Mucosa of descending colon (tissue), 3 donors: Measurements from ENCODE around the gene FAM163B. TPM values are rescaled to one million over a fixed set of nuclear protein-coding genes. Genes with fewer than 3 reads are reported as not detected.
A peak's percentile ranks its signal among the peaks of the same experiment; 100 is the strongest.
"Not testable (repeated sequence)": the region's sequence is repeated elsewhere in the genome, so short reads cannot be mapped to it uniquely, and the experiment has no call there.

Experiments used
- ATAC-seq: fragments of 200-7000 bp; cut with Tn5 transposase; one replicate; pipeline ENCODE4 v1.9.1; 2020; ENCODE audit warnings: mild to moderate bottlenecking, moderate library complexity
- DNase-seq, 3 donors: peaks; one replicate each; pipeline ENCODE4 v3.0.0-alpha.2; 2020
- H3K36me3 ChIP-seq: fragments of 200-600 bp; one replicate; pipeline ENCODE4 v1.8.0; 2021; ENCODE audit warnings: low read depth, mild to moderate bottlenecking
- H3K4me1 ChIP-seq: fragments of 200-600 bp; one replicate; pipeline ENCODE4 v1.8.0; 2021; ENCODE audit warnings: low read depth, mild to moderate bottlenecking
- H3K4me3 ChIP-seq: fragments of 200-600 bp; one replicate; pipeline ENCODE4 v1.8.0; 2021; ENCODE audit warnings: mild to moderate bottlenecking
- H3K9me3 ChIP-seq: fragments of 200-600 bp; one replicate; pipeline ENCODE4 v1.8.0; 2021; ENCODE audit warnings: mild to moderate bottlenecking
- CTCF ChIP-seq: fragments of 200-600 bp; IDR thresholded peaks from one replicate; pipeline ENCODE4 v1.8.0; 2022; ENCODE audit warnings: antibody characterized with exemption, mild to moderate bottlenecking
- intact Hi-C, 2 donors: fragments of 100-400 bp; cut with DNase I in 1 of 2; cut with micrococcal nuclease in 1 of 2; formaldehyde crosslinking; loops; one replicate each; pipeline versions ENCODE4 v1.11.0 to v1.11.1; 2022; cut with DNase I, micrococcal nuclease
- total RNA-seq, 3 donors: library from RNA; stranded (reverse); fragmentation: NEBNext Ultra II Directional in 2 of 3; extraction: Animal tissue kit (Norgen Biotek cat#: 25700) in 2 of 3; gene quantifications; one replicate each; pipeline versions ENCODE4 v1.2.1 to v1.2.4, GENCODE V29; 2021 to 2023
- donor health status: DM: no; HTN: no; CAD: no; lungs with moderate emphysema.
- donor health status: DM: no; HTN: no; CAD: no.
- donor health status: DM: no; HTN: yes; CAD: no.

Gene FAM163B
- total RNA-seq, 3 donors from 2014 or later: 2.0 to 3.9 (median 3.8) TPM

GRCh38 chr9:133627341-133627740 is 18.2 kb upstream of the FAM163B start:
- Histone ChIP-seq H3K9me3 (peaks cover 10% of the 10 kb centered on the region), H3K4me3 (no peak overlapping the region), H3K4me1 (no peaks in the 10 kb centered on the region), H3K36me3 (no peaks in the 10 kb centered on the region)
- DNase-seq: no peak
- ATAC-seq: no peak
- no peak for TF ChIP-seq CTCF
- intact Hi-C loops: no loop called here

DNA sequence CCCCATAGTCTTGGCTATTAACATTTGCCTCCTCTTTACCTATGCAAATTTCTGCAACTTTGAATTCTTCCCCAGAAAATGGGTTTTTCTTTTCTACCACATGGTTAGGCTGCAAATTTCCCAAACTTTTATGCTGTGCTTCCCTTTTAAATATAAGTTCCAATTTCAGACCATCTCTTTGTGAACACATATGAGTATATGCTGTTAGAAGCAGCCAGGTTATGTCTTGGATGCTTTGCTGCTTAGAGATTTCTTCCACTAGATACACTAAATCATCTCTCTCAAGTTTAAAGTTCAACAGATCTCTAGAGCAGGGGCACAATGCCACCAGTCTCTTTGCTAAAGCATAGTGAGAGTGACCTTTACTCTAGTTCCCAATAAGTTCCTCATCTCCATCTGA is 16.8 kb upstream of the FAM163B start:
- H3K4me3 ChIP-seq, ATAC-seq, H3K36me3 ChIP-seq, intact Hi-C loops, H3K4me1 ChIP-seq, DNase-seq: not testable (repeated sequence)
- peaks cover 10% of the 10 kb centered on the region for H3K9me3 ChIP-seq

DNA sequence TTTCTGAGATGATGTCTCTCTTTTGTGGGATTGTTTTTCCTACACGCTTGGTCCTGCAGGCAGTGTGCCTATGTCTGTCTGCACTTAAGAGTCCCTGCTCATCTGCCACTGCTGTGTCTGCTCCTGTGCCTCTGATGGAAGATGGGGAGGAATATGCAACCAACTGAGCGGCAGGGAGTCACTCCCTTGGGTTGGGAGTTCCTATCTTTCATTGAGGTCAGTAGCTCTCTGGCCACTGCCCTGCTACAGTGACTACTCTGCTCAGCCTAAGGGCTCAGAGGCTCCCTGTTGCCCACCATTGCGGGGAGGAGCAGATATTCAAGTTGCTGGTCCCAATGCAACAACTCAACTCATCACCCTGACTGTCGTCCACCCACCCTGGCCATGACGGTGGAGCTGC is 13.4 kb upstream of the FAM163B start:
- no peaks in the 10 kb centered on the region for H3K4me1 ChIP-seq
- DNase-seq (no peak), ATAC-seq (no peak)
- no peak for TF ChIP-seq CTCF
- H3K4me3 ChIP-seq: no peak overlapping the region
- H3K36me3 ChIP-seq: no peaks in the 10 kb centered on the region
- intact Hi-C loops: no loop called here
- peaks cover 10% of the 10 kb centered on the region for H3K9me3 ChIP-seq

GRCh38 chr9:133621725-133622267 is 12.6 kb upstream of the FAM163B start:
- ATAC-seq (no peak), DNase-seq (no peak)
- Histone ChIP-seq H3K4me3 (no peak overlapping the region), H3K4me1 (no peaks in the 10 kb centered on the region), H3K9me3 (peaks cover 10% of the 10 kb centered on the region), H3K36me3 (no peaks in the 10 kb centered on the region)
- no peak for TF ChIP-seq CTCF
- intact Hi-C loops: no loop called here

- TF ChIP-seq CTCF: no peak
- intact Hi-C loops: no loop called here
- Histone ChIP-seq H3K9me3 (no peaks in the 10 kb centered on the region), H3K36me3 (no peaks in the 10 kb centered on the region), H3K4me3 (no peak overlapping the region), H3K4me1 (no peaks in the 10 kb centered on the region)
- DNase-seq (peak in 2 of 3 donors; percentile 38 to 46), ATAC-seq (peak; percentile 42)
Measured at GRCh38 chr9:133619791-133620190, 10.6 kb upstream of the FAM163B start.

DNA sequence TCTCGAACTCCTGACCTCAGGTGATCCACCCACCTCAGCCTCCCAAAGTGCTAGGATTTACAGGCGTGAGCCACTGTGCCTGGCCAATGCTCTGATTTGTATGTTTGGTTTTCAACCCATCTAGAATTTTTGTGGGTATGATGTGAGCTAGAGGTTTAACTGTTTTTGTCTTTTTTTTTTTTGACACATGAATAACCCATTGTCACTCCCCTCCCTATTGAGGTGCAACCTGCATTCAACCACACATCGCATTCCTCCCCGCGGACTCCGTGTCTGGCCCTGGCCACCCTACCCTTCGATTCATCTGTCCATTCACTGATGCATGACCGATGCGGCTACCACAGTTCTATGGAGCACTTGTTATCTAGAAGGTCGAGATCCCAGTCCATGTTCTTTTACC is 9.5 kb upstream of the FAM163B start:
- no peaks in the 10 kb centered on the region for H3K36me3 ChIP-seq
- no peaks in the 10 kb centered on the region for H3K9me3 ChIP-seq
- no peak for ATAC-seq
- intact Hi-C loops: no loop called here
- TF ChIP-seq CTCF: no peak
- no peak overlapping the region for H3K4me3 ChIP-seq
- no peaks in the 10 kb centered on the region for H3K4me1 ChIP-seq
- no peak for DNase-seq
